ENCODE data around the gene MCIDAS.
A peak's percentile ranks its signal among the peaks of the same experiment; 100 is the strongest.

Gene MCIDAS

DNA sequence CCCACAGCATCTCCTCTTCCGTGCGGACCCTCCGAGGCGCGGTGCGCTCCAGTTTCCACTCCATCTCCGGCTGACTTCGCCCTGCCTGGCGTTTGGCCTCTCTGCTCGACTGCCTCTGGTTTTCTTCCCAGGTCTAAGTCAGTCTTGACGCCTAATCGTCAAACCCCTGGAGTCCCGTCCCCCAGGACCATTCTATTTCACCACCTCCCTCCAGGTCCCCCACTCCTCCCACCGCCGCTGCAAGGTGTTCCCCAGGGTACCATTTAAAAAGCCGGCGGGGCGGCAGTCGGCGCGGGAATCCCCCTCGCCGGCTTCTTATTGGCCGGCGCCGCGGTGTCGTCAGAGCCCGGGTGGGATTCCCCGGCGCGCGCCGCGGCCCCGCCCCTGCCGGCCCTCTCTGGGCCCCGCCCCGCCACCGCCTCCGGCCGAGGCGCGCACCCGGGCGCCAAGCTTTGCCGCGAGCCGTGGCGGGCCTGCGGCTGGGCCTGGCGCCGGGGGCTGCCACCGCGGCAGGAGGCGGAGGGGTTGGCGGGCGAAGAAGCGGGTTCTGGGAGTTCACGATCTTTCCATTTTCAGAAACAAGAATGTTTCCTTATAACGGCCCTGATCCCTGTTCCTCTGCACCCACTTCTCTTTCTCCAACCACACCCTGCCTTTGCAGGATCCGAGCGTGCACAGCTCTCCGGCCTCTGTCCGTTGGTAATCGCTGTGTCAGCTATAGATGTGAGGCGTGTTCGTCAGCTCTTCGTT lies 54.0 kb downstream of the MCIDAS start, which contains the start of gene CDC20B:
Gene CDC20B, minus strand, starts transcription at position 241 of the 750 bp plus-strand sequence. Its CDS starts 177 bp downstream, at position 64.
- in situ Hi-C loops (cut with HindIII; ENCODE audit: low pct_ligation_motif_present, low pct_unique_long_range_greater_than_20kb, low sequenced_read_pairs), result no loop called here
- peak; percentile 77 for DNase-seq

DNA sequence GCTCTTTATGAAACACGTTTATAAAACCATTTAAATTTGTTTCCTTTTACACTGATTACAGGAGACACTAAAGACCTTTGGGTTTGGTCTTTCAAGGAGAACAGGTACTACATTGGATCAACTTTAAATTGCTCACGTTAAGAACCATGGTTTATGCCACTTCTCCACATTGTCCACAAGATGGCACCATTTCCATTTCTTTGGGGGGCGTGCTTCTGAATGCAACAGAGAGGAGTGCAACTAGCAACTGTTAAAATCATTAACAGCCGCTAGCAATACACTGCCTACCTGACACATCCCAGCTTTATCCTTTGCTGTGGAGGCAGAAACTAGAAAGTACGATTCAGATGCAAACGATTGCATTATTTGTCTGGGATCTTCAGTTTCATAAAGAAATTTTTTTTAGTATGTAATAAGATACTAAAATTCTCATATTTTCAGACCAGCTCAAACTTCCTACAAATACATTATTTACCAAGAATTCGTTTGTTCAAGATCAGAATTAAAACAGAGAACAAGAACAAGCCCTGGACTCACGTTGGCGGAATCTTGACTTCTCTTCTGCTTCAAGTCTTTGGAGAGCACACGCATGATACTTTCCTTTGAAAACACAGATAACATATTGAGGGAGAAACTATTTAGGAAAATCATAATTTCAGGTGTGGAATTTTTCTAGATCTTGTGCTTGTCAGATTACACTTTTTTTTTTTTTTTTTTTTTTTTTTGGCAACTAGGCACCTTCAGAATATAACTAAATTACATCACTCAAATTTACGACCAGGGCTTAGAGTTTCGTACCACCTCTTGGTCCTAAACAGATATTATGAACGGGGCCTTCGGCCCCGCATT lies 54.8 kb downstream of the MCIDAS start:
- peak; percentile 80 for DNase-seq
- in situ Hi-C loops (cut with HindIII; ENCODE audit: low pct_ligation_motif_present, low pct_unique_long_range_greater_than_20kb, low sequenced_read_pairs), result no loop called here

DNA sequence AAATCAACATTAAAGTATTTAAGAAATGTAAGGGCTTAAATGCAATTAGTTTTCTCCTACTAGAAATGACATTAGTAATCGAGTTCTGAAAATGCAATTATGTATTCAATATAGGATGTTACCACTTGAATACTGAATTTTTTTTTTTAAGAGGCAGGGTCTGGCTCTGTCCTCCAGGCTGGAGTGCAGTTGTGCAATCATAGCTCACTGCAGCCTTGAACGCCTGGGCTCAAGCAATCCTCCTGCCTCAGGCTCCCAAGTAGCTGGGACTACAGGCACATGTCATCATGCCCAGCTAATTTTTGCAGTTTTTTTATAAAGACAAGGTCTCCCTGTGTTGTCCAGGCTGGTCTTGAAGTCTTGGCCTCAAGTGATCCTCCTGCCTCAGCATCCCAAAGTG lies 55.6 kb downstream of the MCIDAS start:
- in situ Hi-C loops (cut with HindIII; ENCODE audit: low pct_ligation_motif_present, low pct_unique_long_range_greater_than_20kb, low sequenced_read_pairs), result no loop called here
- DNase-seq, result no peak
